ENCODE results near the gene CD79B.
"Not testable (repeated sequence)": the region's sequence is repeated elsewhere in the genome, so short reads cannot be mapped to it uniquely, and the experiment has no call there.

DNA sequence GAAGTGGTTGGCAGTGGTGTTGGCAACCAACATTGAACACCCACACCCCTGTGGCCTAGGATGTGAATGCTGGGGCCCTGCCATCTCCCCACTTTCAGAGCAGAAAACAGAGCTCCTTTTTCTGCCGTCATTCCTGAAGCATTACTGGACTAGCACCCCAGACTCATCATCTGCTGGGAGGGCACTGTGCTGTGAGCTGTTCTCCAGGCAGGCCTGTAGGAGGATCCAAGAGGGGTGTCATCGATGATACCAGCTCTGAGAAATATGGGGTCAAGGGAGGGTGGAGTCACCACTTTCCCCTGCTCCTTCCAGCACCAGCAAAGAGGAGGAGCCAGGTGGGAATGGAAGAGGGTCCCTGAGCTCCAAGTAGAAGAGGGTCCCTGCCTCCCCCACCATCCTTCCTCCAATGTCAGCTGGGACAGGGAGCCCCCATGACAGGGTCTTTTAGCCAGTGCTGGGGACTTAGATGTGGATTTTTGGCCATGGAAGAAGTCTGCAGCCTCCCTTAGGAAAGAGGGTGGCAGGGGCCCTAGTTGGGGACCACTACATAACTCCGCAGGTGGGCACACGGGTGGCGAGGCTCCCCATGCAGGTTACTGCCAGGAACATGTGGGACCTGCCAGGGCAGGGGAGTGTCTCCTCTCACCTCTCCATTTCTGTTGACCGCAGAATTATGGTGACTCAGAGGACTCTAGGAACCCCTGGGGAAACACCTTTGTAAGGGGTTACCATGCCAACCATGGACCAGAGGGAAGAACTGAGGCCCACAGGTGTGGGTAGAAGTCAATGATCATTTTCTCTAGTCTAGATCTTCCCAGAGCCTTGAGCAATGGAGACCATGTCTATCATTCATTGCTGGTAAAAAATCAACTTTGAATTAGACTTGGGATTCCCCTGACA lies 33.0 kb downstream of the CD79B start:
- TF ChIP-seq, protein P1, sequence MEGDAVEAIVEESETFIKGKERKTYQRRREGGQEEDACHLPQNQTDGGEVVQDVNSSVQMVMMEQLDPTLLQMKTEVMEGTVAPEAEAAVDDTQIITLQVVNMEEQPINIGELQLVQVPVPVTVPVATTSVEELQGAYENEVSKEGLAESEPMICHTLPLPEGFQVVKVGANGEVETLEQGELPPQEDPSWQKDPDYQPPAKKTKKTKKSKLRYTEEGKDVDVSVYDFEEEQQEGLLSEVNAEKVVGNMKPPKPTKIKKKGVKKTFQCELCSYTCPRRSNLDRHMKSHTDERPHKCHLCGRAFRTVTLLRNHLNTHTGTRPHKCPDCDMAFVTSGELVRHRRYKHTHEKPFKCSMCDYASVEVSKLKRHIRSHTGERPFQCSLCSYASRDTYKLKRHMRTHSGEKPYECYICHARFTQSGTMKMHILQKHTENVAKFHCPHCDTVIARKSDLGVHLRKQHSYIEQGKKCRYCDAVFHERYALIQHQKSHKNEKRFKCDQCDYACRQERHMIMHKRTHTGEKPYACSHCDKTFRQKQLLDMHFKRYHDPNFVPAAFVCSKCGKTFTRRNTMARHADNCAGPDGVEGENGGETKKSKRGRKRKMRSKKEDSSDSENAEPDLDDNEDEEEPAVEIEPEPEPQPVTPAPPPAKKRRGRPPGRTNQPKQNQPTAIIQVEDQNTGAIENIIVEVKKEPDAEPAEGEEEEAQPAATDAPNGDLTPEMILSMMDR (optimal IDR thresholded peaks at IDR 0.05 in 1 of 3, IDR thresholded peaks at IDR 0.05 in 1 of 3, conservative IDR thresholded peaks at IDR 0.05 in 1 of 3; ENCODE audit: extremely low read depth in 1 of 3, insufficient read depth in 2 of 3, low read length in 3 of 3): not testable (repeated sequence)
- not testable (repeated sequence) for TF ChIP-seq EZH2 (IDR thresholded peaks at IDR 0.05; ENCODE audit: low read length)

Data from keratinocyte (primary cell).